IMR-90 (cell line): Measurements from ENCODE around the gene RTP4. TPM values are rescaled to one million over a fixed set of nuclear protein-coding genes. Genes with fewer than 3 reads are reported as not detected.

Source experiments
- ATAC-seq: fragments of 200-7000 bp; cut with Tn5 transposase; 2 replicates; pipeline ENCODE4 v1.9.1; 2020; ENCODE audit warnings: low read depth, mild to moderate bottlenecking, moderate library complexity
- BruUV-seq: library from RNA; stranded (reverse); fragments of 400-500 nt; replicated peaks from 2 replicates; lab custom pipeline; 2021; lab: Mats Ljungman, UMichigan
- CTCF ChIA-PET: fragments of 300-600 bp; formaldehyde crosslinking; extraction: SDS; loops from one replicate; lab custom pipeline; 2021; ENCODE audit warnings: antibody characterized with exemption; lab: Yijun Ruan, JAX
- POLR2A ChIA-PET: fragments of 300-600 bp; sonication (Branson Sonifier 250); formaldehyde crosslinking; loops from one replicate; lab custom pipeline; 2022; ENCODE audit warnings: antibody characterized with exemption; ENCODE audit not compliant: unreplicated experiment; lab: Charles Lee
- DNase-seq: peaks from one replicate; pipeline ENCODE4 v3.0.0; 2013
- H2AFZ ChIP-seq: replicated peaks from 2 replicates; pipeline ENCODE3; 2013; ENCODE audit warnings: low read length, mild to moderate bottlenecking; ENCODE audit not compliant: poor library complexity
- H2AK5ac ChIP-seq: 2 replicates; pipeline ENCODE4 v1.6.1; 2013; ENCODE audit warnings: low read depth, low read length, inconsistent platforms
- H2AK9ac ChIP-seq: replicated peaks from 2 replicates; pipeline ENCODE3; 2013; ENCODE audit warnings: mild to moderate bottlenecking, low read depth, low read length, moderate library complexity; ENCODE audit not compliant: poor library complexity
- H2BK120ac ChIP-seq: 2 replicates; pipeline ENCODE4 v1.6.1; 2013; ENCODE audit warnings: low read depth, low read length, inconsistent platforms
- H2BK15ac ChIP-seq: 3 replicates; pipeline ENCODE4 v1.6.1; 2013; ENCODE audit warnings: low read depth, low read length, inconsistent platforms
- H2BK20ac ChIP-seq: 2 replicates; pipeline ENCODE4 v1.6.1; 2013; ENCODE audit warnings: low read depth, mild to moderate bottlenecking, inconsistent platforms, low read length, moderate library complexity
- H2BK5ac ChIP-seq: 2 replicates; pipeline ENCODE4 v1.6.1; 2013; ENCODE audit warnings: mild to moderate bottlenecking, low read depth, low read length, inconsistent platforms; ENCODE audit not compliant: poor library complexity, severe bottlenecking
- H3K14ac ChIP-seq: replicated peaks from 2 replicates; pipeline ENCODE4 v1.6.1; 2013; ENCODE audit warnings: low read depth, low read length, inconsistent platforms
- H3K18ac ChIP-seq: 2 replicates; pipeline ENCODE4 v1.6.1; 2013; ENCODE audit warnings: low read depth, low read length, control low read depth
- H3K23ac ChIP-seq: 2 replicates; pipeline ENCODE4 v1.6.1; 2013; ENCODE audit warnings: low read depth, low read length, inconsistent platforms
- H3K27ac ChIP-seq: 2 replicates; pipeline ENCODE4 v1.5.1; 2013; ENCODE audit warnings: mild to moderate bottlenecking, control low read depth, low read length; ENCODE audit not compliant: insufficient read depth
- H3K27me3 ChIP-seq: 2 replicates; pipeline ENCODE4 v1.6.1; 2013; ENCODE audit warnings: low read length; ENCODE audit not compliant: control insufficient read depth, insufficient read depth
- H3K36me3 ChIP-seq: 2 replicates; pipeline ENCODE4 v1.6.1; 2013; ENCODE audit warnings: low read length, mixed read lengths; ENCODE audit not compliant: control insufficient read depth, insufficient read depth
- H3K4ac ChIP-seq: 2 replicates; pipeline ENCODE4 v1.6.1; 2013; ENCODE audit warnings: low read depth, low read length, inconsistent platforms
- H3K4me1 ChIP-seq: 2 replicates; pipeline ENCODE4 v1.6.1; 2013; ENCODE audit warnings: low read length, mixed read lengths; ENCODE audit not compliant: control insufficient read depth, insufficient read depth
- H3K4me2 ChIP-seq: 2 replicates; pipeline ENCODE4 v1.6.1; 2013; ENCODE audit warnings: low read depth, mild to moderate bottlenecking, control low read depth, low read length, moderate library complexity
- H3K4me3 ChIP-seq: 2 replicates; pipeline ENCODE4 v1.5.1; 2013; ENCODE audit warnings: low read depth, mild to moderate bottlenecking, control low read depth, low read length, moderate library complexity; ENCODE audit not compliant: insufficient read depth
- H3K56ac ChIP-seq: 2 replicates; pipeline ENCODE4 v1.6.1; 2013; ENCODE audit warnings: low read length, inconsistent platforms; ENCODE audit not compliant: insufficient read depth; ENCODE audit errors: extremely low read depth
- H3K79me1 ChIP-seq, 2 experiments: 2 replicates each; pipeline ENCODE4 v1.6.1; 2013; ENCODE audit warnings: low read length in 2 of 2, inconsistent platforms in 1 of 2, low read depth in 1 of 2
- H3K9ac ChIP-seq: 2 replicates; pipeline ENCODE4 v1.6.1; 2013; ENCODE audit warnings: low read depth, low read length, control low read depth
- H3K9me1 ChIP-seq: 2 replicates; pipeline ENCODE4 v1.6.1; 2013; ENCODE audit warnings: low read length, inconsistent platforms; ENCODE audit not compliant: insufficient read depth
- H3K9me3 ChIP-seq: 2 replicates; pipeline ENCODE4 v1.6.1; 2013; ENCODE audit warnings: low read length; ENCODE audit not compliant: control insufficient read depth, insufficient read depth
- H4K20me1 ChIP-seq: 2 replicates; pipeline ENCODE4 v1.6.1; 2013; ENCODE audit warnings: low read length, inconsistent platforms; ENCODE audit not compliant: insufficient read depth
- H4K5ac ChIP-seq: 2 replicates; pipeline ENCODE4 v1.6.1; 2013; ENCODE audit warnings: mild to moderate bottlenecking, low read depth, low read length, control low read depth
- H4K8ac ChIP-seq, 2 experiments: 2 replicates each; pipeline ENCODE4 v1.6.1; 2013; ENCODE audit warnings: low read depth in 2 of 2, low read length in 2 of 2, control low read depth in 1 of 2, inconsistent platforms in 1 of 2
- H4K91ac ChIP-seq: 2 replicates; pipeline ENCODE4 v1.6.1; 2013; ENCODE audit warnings: low read depth, low read length, inconsistent platforms; ENCODE audit not compliant: insufficient read depth
- CHD1 ChIP-seq: IDR thresholded peaks from 2 replicates; pipeline ENCODE4 v1.6.1; 2012; ENCODE audit warnings: low read depth, low read length, improper control_type of control experiment
- RFX5 ChIP-seq: IDR thresholded peaks from 2 replicates; pipeline ENCODE4 v1.8.0; 2012; ENCODE audit warnings: low read depth, mild to moderate bottlenecking, low read length, moderate library complexity
- WGBS, 2 experiments: methylation state at CpG; one replicate each; pipeline versions ENCODE4 v1.1.5 to v1.1.7; 2013; ENCODE audit warnings: missing lambda C conversion rate in 2 of 2; ENCODE audit not compliant: insufficient read length in 1 of 2; ENCODE audit errors: extremely low coverage in 2 of 2; 5-methylcytosine and 5-hydroxymethylcytosine counted together
- dilution Hi-C: fragments of 300-500 bp; cut with HindIII; formaldehyde crosslinking; loops from one replicate; pipeline ENCODE4 v1.14.3; 2018; ENCODE audit warnings: low sequenced_read_pairs; ENCODE audit not compliant: unreplicated experiment
- in situ Hi-C: fragments of 300-500 bp; cut with MboI; formaldehyde crosslinking; loops from 3 replicates; pipeline ENCODE4 v1.14.3; 2019; ENCODE audit warnings: low sequenced_read_pairs, inconsistent platforms, mixed read lengths
- intact Hi-C: fragments of 100-400 bp; cut with micrococcal nuclease; formaldehyde crosslinking; loops from 2 replicates; pipeline ENCODE4 v1.10.0; 2022
- polyA plus RNA-seq, 3 experiments: library from polyadenylated mRNA; depleted of rRNA; stranded (reverse); fragments of >200 nt; gene quantifications; 2 replicates each; pipeline ENCODE4 v1.2.3, GENCODE V29; 2012; ENCODE audit warnings: low replicate concordance in 1 of 3
- total RNA-seq: library from RNA; depleted of rRNA; stranded (reverse); fragments of >200 nt; gene quantifications from 2 replicates; pipeline ENCODE4 v1.2.3, GENCODE V29; 2012

Gene RTP4
- total and polyA plus RNA-seq, 2 of the 4 experiments (the other 2 are of a cell fraction): not detected

- no peak overlapping the region for H4K5ac ChIP-seq
- no peak overlapping the region for H3K14ac ChIP-seq
- H3K27ac ChIP-seq: no peak overlapping the region
- POLR2A ChIA-PET: interaction anchor here (0.6 kb wide), 1 partner anchor 18 kb away, joined by 3 read pairs; no protein-coding TSS in a partner anchor
- H3K27me3 ChIP-seq: peaks cover 7% of the 10 kb centered on the region
- no peaks in the 10 kb centered on the region for H3K4me1 ChIP-seq
- H4K20me1 ChIP-seq: no peaks in the 10 kb centered on the region
- H2BK20ac ChIP-seq: no peak overlapping the region
- H3K79me1 ChIP-seq: no peaks in the 10 kb centered on the region
- DNase-seq (no peak), ATAC-seq (no peak)
- H3K23ac ChIP-seq: no peak overlapping the region
- dilution Hi-C loops (no loop called here), in situ Hi-C loops (no loop called here), intact Hi-C loops (no loop called here)
- H3K4me2 ChIP-seq: no peak overlapping the region
- H4K8ac ChIP-seq: no peak overlapping the region
- no peak overlapping the region for H3K56ac ChIP-seq
- H3K9me1 ChIP-seq: no peaks in the 10 kb centered on the region
- TF ChIP-seq RFX5 (no peak), CHD1 (no peak)
- no peak overlapping the region for H2BK5ac ChIP-seq
- no peak overlapping the region for H2BK120ac ChIP-seq
- no peak overlapping the region for H3K4me3 ChIP-seq
- H3K4ac ChIP-seq: no peak overlapping the region
- H4K91ac ChIP-seq: no peak overlapping the region
- no peaks in the 10 kb centered on the region for H3K36me3 ChIP-seq
- H3K9me3 ChIP-seq: no peaks in the 10 kb centered on the region
- BruUV-seq: no TSS peak
- no peak overlapping the region for H2AK9ac ChIP-seq
- WGBS, 2 experiments: 85% methylated on average over 8 of the region's 29 CpGs; no CpG with 5 or more reads in 1 of the 2 experiments
- CTCF ChIA-PET: interaction anchor here (0.7 kb wide), 1 partner anchor 49 kb away, joined by 4 read pairs; no protein-coding TSS in a partner anchor
- no peak overlapping the region for H3K18ac ChIP-seq
- H2AFZ ChIP-seq: no peak overlapping the region
- H2AK5ac ChIP-seq: no peak overlapping the region
- H2BK15ac ChIP-seq: no peak overlapping the region
- no peak overlapping the region for H3K9ac ChIP-seq
Measured at GRCh38 chr3:187367561-187368103, 553 bp upstream of the RTP4 start.
